K562 (cell line): Measurements from ENCODE around the gene OR13C2. TPM values are rescaled to one million over a fixed set of nuclear protein-coding genes. Genes with fewer than 3 reads are reported as not detected.

Source experiments
- ATAC-seq: fragments of 200-7000 bp; cut with Tn5 transposase; 3 replicates; pipeline ENCODE4 v1.9.1; 2020; ENCODE audit warnings: moderate library complexity
- BruUV-seq: library from RNA; stranded (reverse); fragments of 400-500 nt; replicated peaks from 2 replicates; lab custom pipeline; 2021; lab: Mats Ljungman, UMichigan
- CTCF ChIA-PET: fragments of 300-600 bp; formaldehyde crosslinking; extraction: SDS; loops from one replicate; lab custom pipeline; 2021; ENCODE audit warnings: low intra/inter-chr PET ratio; lab: Yijun Ruan, JAX
- POLR2A ChIA-PET: fragments of 300-600, 350-650 bp; sonication (Branson Sonifier 250); formaldehyde crosslinking; extraction: SDS; loops from one replicate; lab custom pipeline; 2021; ENCODE audit warnings: antibody characterized with exemption, inconsistent platforms; lab: Yijun Ruan, JAX
- DNase-seq, 4 experiments: peaks; one replicate each; pipeline versions ENCODE4 v3.0.0 to v3.0.0-alpha.2; 2011 to 2018; ENCODE audit warnings: low spot score in 3 of 4, mixed read lengths in 3 of 4; ENCODE audit errors: extremely low read depth in 1 of 4
- FAIRE-seq: peaks from 2 replicates; lab custom pipeline; 2011; peaks lifted over from hg19 to GRCh38; lab: Jason Lieb, UNC
- H2AFZ ChIP-seq: 2 replicates; pipeline ENCODE4 v1.6.0; 2011; ENCODE audit warnings: low read depth, low read length, control low read depth, inconsistent platforms
- H3K27ac ChIP-seq: fragments of 200-600 bp; 3 replicates; pipeline ENCODE4 v1.8.0; 2011; ENCODE audit warnings: low read depth, mild to moderate bottlenecking, control low read depth, inconsistent platforms, low read length, moderate library complexity, mixed read lengths; ENCODE audit errors: extremely low read depth
- H3K27me3 ChIP-seq, 2 experiments: fragments of 300-600 bp in 1 of 2; 2 replicates in 1 of 2; 3 replicates in 1 of 2; pipeline versions ENCODE4 v1.6.0 to v1.8.0; 2011; ENCODE audit warnings: inconsistent platforms in 2 of 2, low read length in 2 of 2, mild to moderate bottlenecking in 1 of 2, mixed read lengths in 1 of 2, moderate library complexity in 1 of 2; ENCODE audit not compliant: control insufficient read depth in 2 of 2, insufficient read depth in 2 of 2
- H3K36me3 ChIP-seq: fragments of 300-600 bp; 3 replicates; pipeline ENCODE4 v1.8.0; 2011; ENCODE audit warnings: mild to moderate bottlenecking, low read length, inconsistent platforms; ENCODE audit not compliant: control insufficient read depth, insufficient read depth
- H3K4me1 ChIP-seq, 2 experiments: fragments of 200-600 bp in 1 of 2; replicated peaks in 1 of 2; 2 replicates in 1 of 2; 3 replicates in 1 of 2; pipeline versions ENCODE4 v1.5.1 to v1.8.0; 2011; ENCODE audit warnings: inconsistent platforms in 2 of 2, low read length in 2 of 2, mild to moderate bottlenecking in 1 of 2, mixed read lengths in 1 of 2, moderate library complexity in 1 of 2; ENCODE audit not compliant: control insufficient read depth in 2 of 2, insufficient read depth in 2 of 2
- H3K4me2 ChIP-seq: 2 replicates; pipeline ENCODE4 v1.6.1; 2011; ENCODE audit warnings: low read length, control low read depth, inconsistent platforms, mixed read lengths; ENCODE audit not compliant: insufficient read depth
- H3K4me3 ChIP-seq: fragments of 200-600 bp; sonication (generic), shearing (Covaris generic); 2 replicates; pipeline ENCODE4 v1.5.1; 2016; ENCODE audit warnings: control low read depth, inconsistent platforms
- H3K79me2 ChIP-seq: fragments of 200-600 bp; 3 replicates; pipeline ENCODE4 v1.8.0; 2011; ENCODE audit warnings: low read length, inconsistent platforms; ENCODE audit not compliant: control insufficient read depth, insufficient read depth
- H3K9ac ChIP-seq, 2 experiments: 2 replicates each; pipeline versions ENCODE4 v1.6.0 to v1.6.1; 2011; ENCODE audit warnings: low read depth in 2 of 2, low read length in 2 of 2, control low read depth in 1 of 2, inconsistent platforms in 1 of 2, mild to moderate bottlenecking in 1 of 2, mixed read lengths in 1 of 2; ENCODE audit not compliant: insufficient read depth in 1 of 2
- H3K9me1 ChIP-seq: one replicate; pipeline ENCODE4 v1.6.0; 2011; ENCODE audit warnings: inconsistent platforms, mild to moderate bottlenecking, low read length, moderate library complexity; ENCODE audit not compliant: control insufficient read depth, insufficient read depth
- H3K9me3 ChIP-seq: replicated peaks from 2 replicates; pipeline ENCODE4 v1.5.1; 2011; ENCODE audit warnings: low read depth, low read length, inconsistent platforms; ENCODE audit not compliant: control insufficient read depth, insufficient read depth
- H4K20me1 ChIP-seq: replicated peaks from 2 replicates; pipeline ENCODE4 v1.6.1; 2011; ENCODE audit warnings: low read length, inconsistent platforms, mixed read lengths; ENCODE audit not compliant: control insufficient read depth, insufficient read depth
- EZH2 ChIP-seq: IDR thresholded peaks from 2 replicates; pipeline ENCODE4 v1.6.1; 2012; ENCODE audit warnings: low read depth, mild to moderate bottlenecking, inconsistent platforms, low read length, borderline replicate concordance
- FOXK2 ChIP-seq, 2 experiments: fragments of 450-650 bp; IDR thresholded peaks in 1 of 2; conservative IDR thresholded peaks in 1 of 2; 2 replicates each; pipeline ENCODE4 v1.6.1; 2016; ENCODE audit warnings: low read depth in 2 of 2, mild to moderate bottlenecking in 1 of 2
- NCOA4 ChIP-seq: fragments of 450-650 bp; IDR thresholded peaks from 2 replicates; pipeline ENCODE4 v1.6.1; 2018; ENCODE audit warnings: mild to moderate bottlenecking; ENCODE audit not compliant: partially characterized antibody
- SREBF2 ChIP-seq: sonication (generic); formaldehyde crosslinking; IDR thresholded peaks from 2 replicates; pipeline ENCODE4 v1.4.0; 2020; ENCODE audit warnings: mild to moderate bottlenecking, missing genetic modification reagents
- ZFP30 ChIP-seq: fragments of 250-450 bp; sonication (Bioruptor Pico); IDR thresholded peaks from 2 replicates; pipeline ENCODE4 v1.8.0; 2022; ENCODE audit warnings: moderate library complexity, mild to moderate bottlenecking, inconsistent platforms, borderline replicate concordance
- ZKSCAN1 ChIP-seq: fragments of 150-350 bp; IDR thresholded peaks from 2 replicates; pipeline ENCODE4 v1.6.1; 2016; ENCODE audit warnings: low read depth, low read length
- ZNF217 ChIP-seq: sonication (generic); formaldehyde crosslinking; IDR thresholded peaks from 2 replicates; pipeline ENCODE4 v1.8.0; 2022; ENCODE audit warnings: mild to moderate bottlenecking, missing genetic modification reagents
- ZNF253 ChIP-seq: fragments of 250-450 bp; sonication (Bioruptor Pico); conservative IDR thresholded peaks from 2 replicates; pipeline ENCODE4 v1.6.1; 2021; ENCODE audit warnings: mild to moderate bottlenecking
- ZNF780A ChIP-seq: fragments of 250-450 bp; sonication (Bioruptor Pico); IDR thresholded peaks from 2 replicates; pipeline ENCODE4 v1.5.0; 2021; ENCODE audit warnings: mild to moderate bottlenecking
- ZSCAN32 ChIP-seq: fragments of 450-650 bp; formaldehyde crosslinking; IDR thresholded peaks from 2 replicates; pipeline ENCODE4 v1.4.0; 2020; ENCODE audit warnings: mild to moderate bottlenecking, moderate library complexity
- WGBS: fragments of 100-300 bp; shearing (Covaris generic); methylation state at CpG from one replicate; pipeline ENCODE4 v1.1.6; 2016; ENCODE audit warnings: low coverage, mixed read lengths; ENCODE audit not compliant: insufficient coverage; ENCODE audit errors: missing lambda C conversion rate; 5-methylcytosine and 5-hydroxymethylcytosine counted together
- in situ Hi-C: fragments of 300-500 bp; cut with MboI; formaldehyde crosslinking; loops from 4 replicates; pipeline ENCODE4 v1.15.0; 2018; ENCODE audit warnings: inconsistent platforms, mixed read lengths
- intact Hi-C: fragments of 100-400 bp; cut with micrococcal nuclease; formaldehyde crosslinking; loops from 2 replicates; pipeline ENCODE4 v1.14.2; 2022
- polyA plus RNA-seq, 8 experiments: library from polyadenylated mRNA; depleted of rRNA in 4 of 8; stranded (reverse) in 5 of 8; unstranded in 3 of 8; fragments of >200 nt; fragmentation: Nextera tagmentation in 2 of 8; fragmentation: Illumina TruSeq in 1 of 8; extraction: Ambion mirVana in 2 of 8; extraction: Trizol in 1 of 8; gene quantifications; 2 replicates each; pipeline versions ENCODE4 v1.2.1 to v1.2.3, GENCODE V29; 2011 to 2014; ENCODE audit warnings: inconsistent platforms in 1 of 8, missing spikeins in 1 of 8
- total RNA-seq, 7 experiments: library from RNA; depleted of rRNA in 6 of 7; stranded (reverse); fragments of >200 nt in 6 of 7; fragmentation: Illumina TruSeq in 2 of 7; extraction: Trizol in 2 of 7; gene quantifications; 2 replicates each; pipeline versions ENCODE4 v1.2.1 to v1.2.3, GENCODE V29; 2011 to 2021; ENCODE audit warnings: low replicate concordance in 1 of 7
- TF ChIP-seq, protein P1 (sequence below): fragments of 450-650 bp; IDR thresholded peaks from 2 replicates; pipeline ENCODE4 v1.6.1; 2016; ENCODE audit warnings: borderline replicate concordance

Gene OR13C2
- total and polyA plus RNA-seq, 9 of the 15 experiments (the other 6 are each of a cell fraction or from before 2014, with no cell fraction given), result not detected

DNA sequence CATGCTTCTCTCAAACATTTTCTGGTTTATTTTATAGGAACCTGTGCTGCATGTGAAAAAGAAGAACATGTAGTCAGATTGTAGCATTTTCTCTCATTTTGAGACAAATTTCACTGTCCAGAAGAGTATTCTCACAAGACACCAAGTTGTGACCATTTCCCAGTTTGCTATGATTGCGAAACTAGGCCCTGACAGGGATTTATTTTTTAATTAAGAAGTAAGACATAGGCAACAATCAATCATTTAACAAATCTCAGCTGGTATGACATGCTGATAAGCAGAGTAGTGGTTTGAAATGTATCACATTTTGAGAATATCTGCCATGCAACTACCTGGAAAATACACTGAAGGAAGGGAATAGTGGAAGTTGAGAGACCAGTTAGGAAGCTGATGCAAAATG, 24.9 kb downstream of the OR13C2 start:
- no peak for ATAC-seq
- POLR2A ChIA-PET, result no interaction called here
- no TSS peak for BruUV-seq

More for the DNA sequence above, 24.9 kb downstream of the OR13C2 start:
- Histone ChIP-seq H3K4me2 (no peak overlapping the region), H4K20me1 (no peaks in the 10 kb centered on the region), H3K4me3 (no peak overlapping the region), H3K4me1 (no peaks in the 10 kb centered on the region), H3K9me1 (no peaks in the 10 kb centered on the region), H3K27ac (no peak overlapping the region), H3K9ac (no peak overlapping the region), H2AFZ (no peak overlapping the region), H3K27me3 (no peaks in the 10 kb centered on the region), H3K9me3 (no peaks in the 10 kb centered on the region; the same call in 1 of the 2 replicates), H3K36me3 (no peaks in the 10 kb centered on the region), H3K79me2 (no peaks in the 10 kb centered on the region)
- TF ChIP-seq ZNF780A (CRISPR knock-in tag) (no peak), ZKSCAN1 (no peak), ZNF253 (no peak), NCOA4 (no peak), SREBF2 (CRISPR knock-in tag) (no peak), ZFP30 (CRISPR knock-in tag) (no peak), ZNF217 (CRISPR knock-in tag) (no peak), EZH2 (no peak), FOXK2 (conservative IDR thresholded peaks at IDR 0.05 in 1 of 2, IDR thresholded peaks at IDR 0.05 in 1 of 2; ENCODE audit: low read depth in 2 of 2) (no peak), ZSCAN32 (no peak)
- TF ChIP-seq, protein P1, sequence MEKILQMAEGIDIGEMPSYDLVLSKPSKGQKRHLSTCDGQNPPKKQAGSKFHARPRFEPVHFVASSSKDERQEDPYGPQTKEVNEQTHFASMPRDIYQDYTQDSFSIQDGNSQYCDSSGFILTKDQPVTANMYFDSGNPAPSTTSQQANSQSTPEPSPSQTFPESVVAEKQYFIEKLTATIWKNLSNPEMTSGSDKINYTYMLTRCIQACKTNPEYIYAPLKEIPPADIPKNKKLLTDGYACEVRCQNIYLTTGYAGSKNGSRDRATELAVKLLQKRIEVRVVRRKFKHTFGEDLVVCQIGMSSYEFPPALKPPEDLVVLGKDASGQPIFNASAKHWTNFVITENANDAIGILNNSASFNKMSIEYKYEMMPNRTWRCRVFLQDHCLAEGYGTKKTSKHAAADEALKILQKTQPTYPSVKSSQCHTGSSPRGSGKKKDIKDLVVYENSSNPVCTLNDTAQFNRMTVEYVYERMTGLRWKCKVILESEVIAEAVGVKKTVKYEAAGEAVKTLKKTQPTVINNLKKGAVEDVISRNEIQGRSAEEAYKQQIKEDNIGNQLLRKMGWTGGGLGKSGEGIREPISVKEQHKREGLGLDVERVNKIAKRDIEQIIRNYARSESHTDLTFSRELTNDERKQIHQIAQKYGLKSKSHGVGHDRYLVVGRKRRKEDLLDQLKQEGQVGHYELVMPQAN, result no peak
- 13% methylated on average over 1 of the region's 1 CpG for WGBS
- CTCF ChIA-PET, result no interaction called here
- no peak for FAIRE-seq
- in situ Hi-C loops, result no loop called here
- DNase-seq, result no peak
- intact Hi-C loops, result no loop called here
